Brain microvascular endothelial cell (primary cell): ENCODE data around the gene LRP1B.
A peak's percentile ranks its signal among the peaks of the same experiment; 100 is the strongest.

Source experiments
- DNase-seq: peaks from one replicate; pipeline ENCODE4 v3.0.0-alpha.2; 2020
- H3K27ac ChIP-seq: fragments of 250-450 bp; sonication (Bioruptor Pico); 2 replicates; pipeline ENCODE4 v1.5.1; 2020; ENCODE audit warnings: mild to moderate bottlenecking, moderate library complexity
- H3K27me3 ChIP-seq: fragments of 250-450 bp; sonication (Bioruptor Pico); replicated peaks from 2 replicates; pipeline ENCODE4 v1.5.1; 2020; ENCODE audit warnings: mild to moderate bottlenecking
- H3K36me3 ChIP-seq: fragments of 250-450 bp; sonication (Bioruptor Pico); replicated peaks from 2 replicates; pipeline ENCODE4 v1.5.1; 2020; ENCODE audit warnings: mild to moderate bottlenecking
- H3K4me3 ChIP-seq: 2 replicates; pipeline ENCODE4 v1.5.1; 2011; ENCODE audit warnings: low read depth, mild to moderate bottlenecking, control low read depth, low read length, moderate library complexity
- in situ Hi-C: cut with HindIII; loops from 2 replicates; pipeline ENCODE4 v1.10.0; 2017; ENCODE audit warnings: low sequenced_read_pairs, low pct_ligation_motif_present
- TF ChIP-seq, protein P1 (sequence below): IDR thresholded peaks from 2 replicates; pipeline ENCODE4 v1.5.1; 2011; ENCODE audit warnings: low read depth, mild to moderate bottlenecking, moderate library complexity, low read length, control low read depth, inconsistent platforms; ENCODE audit errors: missing control alignments

LRP1B gene

DNA sequence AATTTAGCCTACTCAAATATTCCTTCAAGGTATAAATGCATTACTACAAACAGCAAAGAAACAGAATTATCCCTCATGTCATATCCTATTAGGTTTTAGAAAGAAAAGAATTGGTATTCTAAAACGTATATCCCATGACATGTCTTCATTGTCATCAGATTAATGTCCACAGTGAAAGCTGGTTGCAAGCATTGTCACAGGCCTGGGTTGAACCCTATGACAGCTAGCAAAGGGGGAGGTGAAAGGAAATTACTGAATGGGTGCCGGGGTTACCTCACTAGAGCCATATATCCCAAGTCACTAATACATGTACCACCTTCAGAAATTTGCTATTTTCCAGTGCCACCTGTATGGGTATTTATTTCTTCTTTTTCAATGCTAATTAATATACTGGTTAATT lies 1720.1 kb downstream of the LRP1B start:
- H3K4me3 ChIP-seq = no peak overlapping the region
- in situ Hi-C loops = no loop called here
- no peaks in the 10 kb centered on the region for H3K27me3 ChIP-seq
- no peak overlapping the region for H3K27ac ChIP-seq
- DNase-seq = no peak
- TF ChIP-seq, protein P1, sequence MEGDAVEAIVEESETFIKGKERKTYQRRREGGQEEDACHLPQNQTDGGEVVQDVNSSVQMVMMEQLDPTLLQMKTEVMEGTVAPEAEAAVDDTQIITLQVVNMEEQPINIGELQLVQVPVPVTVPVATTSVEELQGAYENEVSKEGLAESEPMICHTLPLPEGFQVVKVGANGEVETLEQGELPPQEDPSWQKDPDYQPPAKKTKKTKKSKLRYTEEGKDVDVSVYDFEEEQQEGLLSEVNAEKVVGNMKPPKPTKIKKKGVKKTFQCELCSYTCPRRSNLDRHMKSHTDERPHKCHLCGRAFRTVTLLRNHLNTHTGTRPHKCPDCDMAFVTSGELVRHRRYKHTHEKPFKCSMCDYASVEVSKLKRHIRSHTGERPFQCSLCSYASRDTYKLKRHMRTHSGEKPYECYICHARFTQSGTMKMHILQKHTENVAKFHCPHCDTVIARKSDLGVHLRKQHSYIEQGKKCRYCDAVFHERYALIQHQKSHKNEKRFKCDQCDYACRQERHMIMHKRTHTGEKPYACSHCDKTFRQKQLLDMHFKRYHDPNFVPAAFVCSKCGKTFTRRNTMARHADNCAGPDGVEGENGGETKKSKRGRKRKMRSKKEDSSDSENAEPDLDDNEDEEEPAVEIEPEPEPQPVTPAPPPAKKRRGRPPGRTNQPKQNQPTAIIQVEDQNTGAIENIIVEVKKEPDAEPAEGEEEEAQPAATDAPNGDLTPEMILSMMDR = no peak
- no peaks in the 10 kb centered on the region for H3K36me3 ChIP-seq

GRCh38 chr2:140401056-140401455 lies 1729.8 kb downstream of the LRP1B start:
- H3K36me3 ChIP-seq = no peaks in the 10 kb centered on the region
- DNase-seq = no peak
- TF ChIP-seq, protein P1 = no peak
- no peaks in the 10 kb centered on the region for H3K27me3 ChIP-seq
- in situ Hi-C loops = no loop called here
- H3K4me3 ChIP-seq = no peak overlapping the region
- no peak overlapping the region for H3K27ac ChIP-seq

DNA sequence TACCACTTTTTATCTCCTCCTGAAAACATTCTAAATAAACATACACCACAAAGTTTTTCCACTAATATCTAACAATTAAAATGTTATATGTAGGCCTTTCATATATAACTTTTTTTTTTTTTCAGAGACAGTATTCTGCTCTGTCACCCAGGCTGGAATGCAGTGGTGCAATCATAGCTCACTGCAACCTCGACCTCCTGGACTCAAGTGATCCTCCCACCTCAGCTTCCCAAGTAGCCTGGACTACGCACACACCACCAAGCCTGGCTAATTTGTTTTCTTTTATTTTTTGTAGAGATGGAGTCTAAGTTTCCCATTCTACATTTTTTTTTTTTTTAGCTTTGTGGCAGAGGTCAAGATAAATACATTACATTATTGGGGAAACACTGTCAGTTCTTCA lies 1738.0 kb downstream of the LRP1B start:
- DNase-seq = peak; percentile 57
- TF ChIP-seq, protein P1 = no peak
- in situ Hi-C loops = no loop called here

GRCh38 chr2:140384946-140385345 lies 1745.9 kb downstream of the LRP1B start:
- TF ChIP-seq, protein P1 = no peak
- Histone ChIP-seq H3K4me3 (no peak overlapping the region), H3K27ac (no peak overlapping the region), H3K36me3 (no peaks in the 10 kb centered on the region), H3K27me3 (no peaks in the 10 kb centered on the region)
- in situ Hi-C loops = no loop called here
- no peak for DNase-seq

More for the DNA sequence above, 1738.0 kb downstream of the LRP1B start:
- no peak overlapping the region for H3K4me3 ChIP-seq
- no peak overlapping the region for H3K27ac ChIP-seq
- no peaks in the 10 kb centered on the region for H3K27me3 ChIP-seq
- no peaks in the 10 kb centered on the region for H3K36me3 ChIP-seq

- Histone ChIP-seq H3K4me3 (no peak overlapping the region), H3K27me3 (no peaks in the 10 kb centered on the region), H3K27ac (no peak overlapping the region), H3K36me3 (no peaks in the 10 kb centered on the region)
- no peak for DNase-seq
- in situ Hi-C loops = no loop called here
- TF ChIP-seq, protein P1 = no peak
These were observed 1747.0 kb downstream of the LRP1B start for GRCh38 chr2:140383781-140384180.

DNA sequence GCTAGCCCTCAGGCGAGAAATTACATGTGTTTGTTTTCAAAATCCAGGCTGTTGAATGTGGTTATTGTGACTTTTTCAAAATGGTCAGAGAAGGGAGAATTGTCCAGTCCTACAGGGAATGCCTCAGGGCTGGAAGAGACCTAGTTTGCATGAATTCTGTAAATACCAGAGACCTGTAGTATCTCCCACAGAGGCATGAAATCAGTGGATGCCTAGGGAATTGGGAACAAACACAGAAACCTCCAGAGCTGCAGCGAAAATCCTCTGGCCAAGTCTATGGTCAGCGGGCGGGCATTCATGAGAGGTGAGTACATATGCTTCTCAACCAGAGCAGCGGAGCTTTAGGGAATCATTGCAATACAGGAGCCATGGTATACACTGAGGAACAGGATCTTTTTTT lies 1754.1 kb downstream of the LRP1B start:
- TF ChIP-seq, protein P1 = no peak
- Histone ChIP-seq H3K4me3 (no peak overlapping the region), H3K27me3 (no peaks in the 10 kb centered on the region), H3K36me3 (no peaks in the 10 kb centered on the region), H3K27ac (no peak overlapping the region)
- no peak for DNase-seq
- in situ Hi-C loops = no loop called here
